Lower lobe of right lung (tissue), 2 donors: ENCODE measurements around the gene PTGS1. TPM values are rescaled to one million over a fixed set of nuclear protein-coding genes. Genes with fewer than 3 reads are reported as not detected.

Experiments
- ATAC-seq, 2 donors: fragments of 200-7000 bp; cut with Tn5 transposase; one replicate each; pipeline ENCODE4 v1.9.1; 2020 to 2022; ENCODE audit warnings: mild to moderate bottlenecking in 2 of 2, moderate library complexity in 2 of 2
- DNase-seq: peaks from one replicate; pipeline ENCODE4 v3.0.0-alpha.2; 2020
- H3K27ac ChIP-seq: fragments of 200-600 bp; one replicate; pipeline ENCODE4 v1.8.0; 2022
- H3K27me3 ChIP-seq: fragments of 200-600 bp; one replicate; pipeline ENCODE4 v1.8.0; 2022; ENCODE audit warnings: low read depth
- H3K36me3 ChIP-seq: fragments of 200-600 bp; one replicate; pipeline ENCODE4 v1.8.0; 2022; ENCODE audit warnings: mild to moderate bottlenecking
- H3K4me1 ChIP-seq: fragments of 200-600 bp; one replicate; pipeline ENCODE4 v1.8.0; 2022
- H3K4me3 ChIP-seq: fragments of 200-600 bp; one replicate; pipeline ENCODE4 v1.8.0; 2022; ENCODE audit warnings: mild to moderate bottlenecking
- H3K9me3 ChIP-seq: fragments of 200-600 bp; one replicate; pipeline ENCODE4 v1.8.0; 2022
- intact Hi-C: fragments of 100-400 bp; cut with DNase I; formaldehyde crosslinking; loops from one replicate; pipeline ENCODE4 v1.11.0; 2022
- total RNA-seq: library from RNA; stranded (reverse); fragmentation: NEBNext Ultra II Directional; extraction: Animal tissue kit (Norgen Biotek cat#: 25700); gene quantifications from one replicate; pipeline ENCODE4 v1.2.1, GENCODE V29; 2021
- TF ChIP-seq, protein P1 (sequence below): fragments of 200-600 bp; IDR thresholded peaks from one replicate; pipeline ENCODE4 v1.8.0; 2022; ENCODE audit warnings: antibody characterized with exemption, mild to moderate bottlenecking
- donor health status: DM: no; HTN: yes; CAD: no; lungs with severe emphysema.

Gene PTGS1
- total RNA-seq, 1 donor from 2014 or later = 14.9 TPM

DNA sequence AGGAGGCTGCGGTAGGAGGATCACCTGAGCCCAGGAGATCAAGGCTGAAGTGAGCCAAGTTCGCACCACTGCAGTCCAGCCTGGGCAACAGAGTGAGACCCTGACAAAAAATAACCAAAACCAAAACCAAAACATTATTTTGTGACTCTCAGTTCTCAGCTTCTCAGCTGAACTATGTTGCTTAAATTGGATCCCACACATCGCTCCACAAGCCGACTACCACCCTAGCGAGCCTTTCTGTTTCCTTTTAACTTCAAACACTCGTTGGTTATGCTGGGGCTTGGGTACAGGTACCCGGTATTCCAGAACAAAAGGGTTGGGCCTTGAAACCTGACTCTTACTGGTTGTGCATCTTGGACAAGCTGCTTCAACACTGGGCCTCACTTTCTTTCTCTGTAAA lies 3.8 kb upstream of the PTGS1 start:
- intact Hi-C loops = no loop called here

DNA sequence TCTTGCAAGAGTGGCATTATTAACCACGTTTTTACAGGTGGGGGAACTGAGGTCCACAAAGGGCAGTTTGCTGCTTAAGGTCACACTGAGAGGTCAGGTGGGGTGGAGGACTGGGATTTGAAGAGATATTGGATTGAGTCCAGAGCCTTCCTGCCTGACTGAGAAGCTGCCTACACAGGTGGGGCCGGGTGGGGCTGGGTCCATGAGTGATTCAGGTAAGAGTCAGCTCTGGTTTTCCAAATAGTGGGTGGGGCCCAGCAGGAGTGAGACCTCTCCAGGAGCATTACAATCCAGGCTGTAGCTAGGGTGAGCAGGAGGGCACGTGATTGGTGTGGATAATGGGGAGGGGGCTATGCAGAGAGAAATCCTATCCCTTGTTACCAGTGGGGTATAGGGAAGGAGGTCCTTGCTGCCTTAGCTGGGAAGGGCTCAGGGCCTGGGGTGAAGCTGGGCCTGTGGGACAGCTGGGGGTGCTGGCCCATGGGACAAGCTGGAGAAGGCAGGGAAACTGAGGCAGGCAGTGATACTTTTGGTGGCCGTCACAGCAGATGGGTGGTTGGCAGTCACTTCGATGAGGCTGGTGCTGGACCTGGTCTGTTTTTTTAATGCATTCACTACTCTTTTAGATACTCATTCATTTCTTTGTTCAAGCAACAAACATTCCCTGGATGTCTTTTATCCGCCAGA lies 2.9 kb upstream of the PTGS1 start:
- ATAC-seq = no peak
- DNase-seq = no peak

More for the DNA sequence above, 3.8 kb upstream of the PTGS1 start:
- Histone ChIP-seq H3K27ac (no peak overlapping the region), H3K4me1 (peaks cover 18% of the 10 kb centered on the region), H3K36me3 (no peaks in the 10 kb centered on the region), H3K9me3 (no peaks in the 10 kb centered on the region), H3K4me3 (no peak overlapping the region), H3K27me3 (peaks cover 11% of the 10 kb centered on the region)
- DNase-seq (no peak), ATAC-seq (no peak)
- TF ChIP-seq, protein P1, sequence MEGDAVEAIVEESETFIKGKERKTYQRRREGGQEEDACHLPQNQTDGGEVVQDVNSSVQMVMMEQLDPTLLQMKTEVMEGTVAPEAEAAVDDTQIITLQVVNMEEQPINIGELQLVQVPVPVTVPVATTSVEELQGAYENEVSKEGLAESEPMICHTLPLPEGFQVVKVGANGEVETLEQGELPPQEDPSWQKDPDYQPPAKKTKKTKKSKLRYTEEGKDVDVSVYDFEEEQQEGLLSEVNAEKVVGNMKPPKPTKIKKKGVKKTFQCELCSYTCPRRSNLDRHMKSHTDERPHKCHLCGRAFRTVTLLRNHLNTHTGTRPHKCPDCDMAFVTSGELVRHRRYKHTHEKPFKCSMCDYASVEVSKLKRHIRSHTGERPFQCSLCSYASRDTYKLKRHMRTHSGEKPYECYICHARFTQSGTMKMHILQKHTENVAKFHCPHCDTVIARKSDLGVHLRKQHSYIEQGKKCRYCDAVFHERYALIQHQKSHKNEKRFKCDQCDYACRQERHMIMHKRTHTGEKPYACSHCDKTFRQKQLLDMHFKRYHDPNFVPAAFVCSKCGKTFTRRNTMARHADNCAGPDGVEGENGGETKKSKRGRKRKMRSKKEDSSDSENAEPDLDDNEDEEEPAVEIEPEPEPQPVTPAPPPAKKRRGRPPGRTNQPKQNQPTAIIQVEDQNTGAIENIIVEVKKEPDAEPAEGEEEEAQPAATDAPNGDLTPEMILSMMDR = no peak

DNA sequence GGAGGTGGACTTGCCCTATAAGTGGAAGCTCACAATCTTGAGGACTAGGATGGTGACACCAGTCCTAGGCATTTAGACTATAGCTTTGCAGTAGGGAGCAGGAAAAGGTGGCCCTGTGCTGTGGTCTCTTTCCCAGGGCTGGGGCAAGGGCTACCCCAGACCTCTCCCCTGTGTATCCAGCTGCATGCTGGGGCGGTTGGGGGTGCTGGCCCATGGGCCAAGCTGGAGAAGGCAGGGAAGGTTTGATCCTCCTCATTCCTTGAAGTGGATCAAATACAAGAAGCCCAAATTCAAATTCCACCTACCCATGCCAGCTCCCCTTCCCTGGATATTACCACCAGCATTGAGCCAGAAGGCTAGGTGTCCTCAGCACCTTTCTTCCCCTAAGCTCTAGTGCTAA lies 2.2 kb upstream of the PTGS1 start:
- no peak for DNase-seq
- Histone ChIP-seq H3K9me3 (no peaks in the 10 kb centered on the region), H3K27ac (no peak overlapping the region), H3K27me3 (peaks cover 16% of the 10 kb centered on the region), H3K4me1 (peaks cover 18% of the 10 kb centered on the region), H3K36me3 (no peaks in the 10 kb centered on the region), H3K4me3 (no peak overlapping the region)
- TF ChIP-seq, protein P1 = no peak
- intact Hi-C loops = no loop called here
- ATAC-seq = no peak

More for the DNA sequence above, 2.9 kb upstream of the PTGS1 start:
- no peak overlapping the region for H3K4me3 ChIP-seq
- no peak overlapping the region for H3K27ac ChIP-seq
- TF ChIP-seq, protein P1 = no peak
- H3K36me3 ChIP-seq = no peaks in the 10 kb centered on the region
- H3K4me1 ChIP-seq = peaks cover 18% of the 10 kb centered on the region
- H3K27me3 ChIP-seq = peaks cover 16% of the 10 kb centered on the region
- intact Hi-C loops = no loop called here
- H3K9me3 ChIP-seq = no peaks in the 10 kb centered on the region

DNA sequence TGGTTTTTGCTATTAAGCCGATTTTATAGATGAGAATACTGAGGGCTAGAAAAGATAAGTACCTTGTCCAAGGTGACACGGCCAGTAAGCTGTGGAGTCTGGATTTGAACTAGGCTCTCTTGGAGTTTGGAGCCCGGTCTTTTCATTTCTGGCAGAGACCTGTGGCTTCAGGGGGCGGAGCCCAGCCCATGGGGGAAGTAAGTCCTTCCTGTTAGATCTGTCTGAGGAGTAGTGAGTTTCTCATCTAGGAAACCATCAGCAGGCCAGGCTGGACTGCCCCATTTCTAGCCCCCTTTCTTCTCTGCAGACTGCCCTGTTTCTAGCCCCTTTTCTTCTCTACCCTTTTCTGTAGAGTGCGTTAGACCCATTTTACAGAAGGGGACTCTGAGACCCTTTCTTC lies 521 bp upstream of the PTGS1 start:
- Histone ChIP-seq H3K27ac (peak overlapping the region; percentile 46), H3K9me3 (no peaks in the 10 kb centered on the region), H3K4me1 (peaks cover 25% of the 10 kb centered on the region), H3K36me3 (no peaks in the 10 kb centered on the region), H3K27me3 (peaks cover 16% of the 10 kb centered on the region), H3K4me3 (peak overlapping the region; percentile 59)
- ATAC-seq (peak; percentile 55 to 56), DNase-seq (peak; percentile 73)
- intact Hi-C loops = no loop called here
- TF ChIP-seq, protein P1 = no peak

DNA sequence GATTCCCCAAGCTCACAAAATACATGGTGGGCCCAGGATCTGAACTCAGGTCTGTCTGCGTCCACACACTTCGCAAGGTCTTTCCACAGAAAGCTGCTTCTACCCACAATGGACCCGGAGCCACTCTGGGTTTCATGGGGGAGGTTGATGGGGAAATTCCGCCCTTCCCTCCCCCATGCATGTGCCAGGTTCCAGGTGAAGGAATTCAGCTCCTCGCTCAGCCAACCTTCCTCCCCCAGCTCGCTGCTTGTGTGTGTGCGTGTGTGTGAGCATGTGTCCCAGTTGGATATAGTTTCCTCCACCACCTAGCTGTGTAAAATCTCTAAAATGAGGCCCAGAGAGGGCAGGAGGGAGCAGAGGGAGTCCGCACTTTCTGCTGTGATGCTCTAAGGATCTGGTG lies 1.0 kb downstream of the PTGS1 start:
- intact Hi-C loops = no loop called here
- H3K36me3 ChIP-seq = no peaks in the 10 kb centered on the region
- H3K4me1 ChIP-seq = peaks cover 38% of the 10 kb centered on the region

More for the DNA sequence above, 1.0 kb downstream of the PTGS1 start:
- TF ChIP-seq, protein P1 = no peak
- H3K4me3 ChIP-seq = peak overlapping the region; percentile 59
- H3K27ac ChIP-seq = no peak overlapping the region
- no peak for ATAC-seq
- peaks cover 16% of the 10 kb centered on the region for H3K27me3 ChIP-seq
- no peak for DNase-seq
- no peaks in the 10 kb centered on the region for H3K9me3 ChIP-seq
